ENCODE data around the gene TXK.
"Not testable (repeated sequence)": the region's sequence is repeated elsewhere in the genome, so short reads cannot be mapped to it uniquely, and the experiment has no call there.

Gene TXK

DNA sequence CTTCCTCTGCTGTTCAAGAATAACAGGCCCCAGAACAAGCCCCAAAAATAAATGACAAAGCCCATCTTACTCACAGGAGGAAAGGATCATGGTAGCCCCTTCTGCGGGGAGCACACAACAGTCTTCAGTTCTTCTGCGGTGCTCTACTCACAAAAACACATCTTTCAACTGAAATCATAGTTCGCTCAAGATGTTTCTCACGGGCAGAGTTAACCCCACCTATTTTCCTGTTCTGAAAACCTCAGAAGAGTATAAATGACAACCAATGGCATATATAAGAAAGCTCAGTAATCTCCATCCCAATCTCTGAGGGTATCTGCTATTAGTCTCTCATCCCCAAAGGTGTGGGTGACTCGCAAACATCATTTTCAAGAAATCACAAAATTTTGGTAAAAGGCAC lies at the start of gene TXK:
Gene TXK, minus strand, starts transcription at position 170 of the 400 bp plus-strand sequence. Its CDS starts 80 bp downstream, at position 90.
- no peak for DNase-seq
- intact Hi-C loops (cut with DNase I) = no loop called here

DNA sequence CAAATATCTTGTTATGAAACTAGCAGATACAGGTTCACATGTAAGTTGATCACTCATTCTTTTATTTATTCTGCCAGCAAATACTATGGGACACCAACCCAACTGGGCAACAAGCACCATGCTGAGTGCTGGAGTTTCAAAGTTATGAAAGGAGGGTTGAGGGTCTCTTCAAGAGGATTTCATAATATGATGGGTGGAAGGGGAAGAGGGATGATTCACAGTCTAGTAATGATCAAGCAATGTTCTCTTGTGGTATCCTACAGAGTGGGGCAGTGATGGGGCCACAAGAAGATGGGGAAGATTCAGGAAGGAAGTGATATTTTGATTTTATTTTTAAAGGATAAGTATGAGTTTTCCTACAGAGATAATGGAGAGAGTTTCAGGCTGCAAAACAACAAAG lies 46.2 kb upstream of the TXK start:
- no peak for DNase-seq
- intact Hi-C loops (cut with DNase I) = no loop called here

DNA sequence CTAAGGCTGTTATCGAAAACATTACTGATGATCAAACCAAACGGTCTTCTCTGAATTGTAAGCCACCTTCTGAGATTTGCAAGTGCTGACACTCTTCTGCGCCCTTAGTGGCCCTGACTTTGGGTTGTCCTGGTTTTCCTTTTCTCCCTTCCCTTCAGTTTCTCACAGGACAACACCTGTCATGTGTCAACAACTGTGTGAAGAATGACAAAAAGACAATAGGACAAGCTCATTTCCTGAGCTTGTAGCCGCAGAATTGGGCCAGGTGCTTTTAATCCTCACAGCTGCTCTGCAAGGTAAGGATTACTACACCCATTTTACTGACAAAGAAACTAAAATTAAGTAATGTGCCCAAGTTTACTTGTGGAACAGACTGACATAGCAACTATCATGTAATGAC lies 44.9 kb upstream of the TXK start:
- no peak for DNase-seq
- intact Hi-C loops (cut with DNase I) = no loop called here

DNA sequence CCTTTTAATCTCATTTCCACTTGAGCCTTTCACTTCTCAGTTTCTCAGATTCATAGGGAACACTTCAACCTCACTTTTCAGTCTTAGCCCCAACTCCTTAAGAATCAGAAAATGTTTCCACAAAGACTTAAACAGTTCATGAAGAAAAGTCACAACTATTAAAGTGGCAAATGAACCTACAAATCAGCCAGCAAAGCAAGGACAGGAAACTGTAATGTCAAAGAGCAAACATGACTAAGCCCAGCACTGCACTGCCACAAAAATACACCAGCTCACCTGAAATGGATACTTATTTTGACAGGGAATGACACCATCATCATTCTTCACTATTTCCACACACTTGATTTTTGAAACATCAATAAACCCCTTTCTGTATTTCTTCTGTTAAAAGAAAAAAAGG lies 41.8 kb upstream of the TXK start:
- intact Hi-C loops (cut with DNase I) = no loop called here
- DNase-seq = no peak

DNA sequence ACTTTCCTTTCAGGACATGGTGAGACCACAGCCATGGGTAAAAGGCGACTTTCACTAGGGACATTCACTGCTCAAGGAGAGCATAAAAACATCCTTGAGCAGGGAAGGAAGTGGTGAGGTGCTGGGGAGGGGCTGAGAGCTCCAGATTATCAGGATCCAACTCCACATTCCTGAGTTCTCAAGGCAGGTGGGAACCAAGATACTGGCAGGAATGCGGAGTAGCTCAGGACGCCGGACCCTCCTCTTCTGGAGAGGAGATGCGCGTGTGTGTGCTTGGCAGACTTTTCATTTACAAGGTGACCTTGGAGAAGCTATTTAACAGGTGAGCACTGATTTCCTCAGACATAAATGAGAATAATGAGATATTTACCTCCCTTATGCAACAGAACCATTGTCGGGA lies 41.3 kb upstream of the TXK start:
- no peak for DNase-seq
- intact Hi-C loops (cut with DNase I) = no loop called here

DNA sequence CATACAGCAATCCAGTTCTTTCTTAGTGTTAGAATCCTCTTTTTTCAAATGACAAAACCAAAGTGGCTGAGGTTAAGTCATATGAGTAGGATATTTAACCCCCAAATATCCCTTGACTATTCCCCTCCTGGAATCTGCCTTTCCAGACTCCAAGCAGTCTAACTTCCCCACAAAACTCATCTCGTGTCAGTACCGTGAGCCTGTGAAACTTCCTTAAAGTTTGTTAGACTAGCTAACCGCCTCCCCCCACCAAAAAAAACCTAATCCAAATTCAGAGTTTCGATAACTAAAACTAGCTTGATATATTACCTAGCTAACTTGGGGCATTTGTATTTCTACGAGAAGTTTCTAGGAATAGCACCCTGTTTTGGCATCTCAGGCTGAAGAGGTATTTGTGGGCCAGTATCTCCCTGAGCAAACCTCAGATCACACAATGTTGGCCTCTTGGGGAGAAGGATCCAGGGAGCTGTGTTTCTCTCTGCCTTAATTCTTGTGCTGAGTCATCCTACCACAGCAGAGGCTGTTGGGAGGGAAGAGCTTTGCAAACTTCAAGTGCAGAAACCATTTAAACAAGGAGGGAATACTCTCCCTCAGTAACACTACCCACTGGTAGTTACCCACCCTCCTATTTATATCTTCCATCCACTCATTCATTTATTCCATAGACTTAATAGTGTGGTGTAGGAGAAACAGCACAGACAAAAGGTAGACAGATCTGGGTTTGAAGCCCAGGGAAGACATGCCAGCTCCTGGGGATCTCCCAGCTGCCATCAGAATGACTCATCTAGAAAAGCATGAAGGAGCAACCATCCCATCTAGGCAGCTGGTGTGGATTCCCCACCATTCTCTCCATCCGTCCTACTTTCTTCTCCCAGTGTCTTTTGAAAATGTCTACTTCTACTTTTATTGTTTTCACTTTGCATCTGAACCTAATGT lies 39.3 kb upstream of the TXK start:
- DNase-seq = peak in 1 of 10 donors; percentile 11
- intact Hi-C loops (cut with DNase I) = no loop called here

DNA sequence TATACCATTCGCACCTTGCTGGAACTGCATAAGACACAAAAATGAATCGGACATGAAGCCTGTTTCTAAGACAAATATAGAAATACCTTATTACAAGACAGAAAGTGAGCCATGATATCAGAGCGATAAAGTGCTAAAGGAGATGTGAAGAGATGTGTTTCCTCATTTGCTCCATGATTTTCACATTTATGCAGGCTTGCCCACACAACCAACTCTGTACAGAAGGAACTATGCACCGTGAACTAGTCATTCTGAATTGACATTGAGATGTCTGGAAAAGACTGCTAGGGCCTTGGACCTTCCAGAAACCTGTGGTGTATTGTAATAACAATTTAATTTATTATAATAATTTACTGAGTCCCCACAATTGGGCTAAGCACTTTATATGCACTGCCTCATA lies 38.6 kb upstream of the TXK start:
- intact Hi-C loops (cut with DNase I) = no loop called here
- DNase-seq = no peak

DNA sequence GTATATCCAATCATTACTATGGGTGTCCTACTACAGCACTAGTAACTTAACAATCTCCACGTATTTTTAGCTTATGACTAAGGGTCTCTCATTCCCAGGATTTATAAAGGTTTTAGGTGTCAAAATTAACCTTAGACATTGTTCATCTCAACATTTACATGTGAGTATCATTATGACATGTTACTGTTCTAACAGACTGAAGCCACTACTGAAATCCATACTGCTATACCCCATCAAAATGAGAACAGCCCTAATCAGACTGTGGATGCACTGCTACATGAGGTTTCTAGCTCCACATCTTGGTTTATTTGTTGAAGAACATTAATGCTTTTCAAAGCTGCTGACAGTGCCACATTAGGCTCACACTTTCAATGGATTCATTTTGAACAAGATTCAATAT lies 35.6 kb upstream of the TXK start:
- no peak for DNase-seq
- intact Hi-C loops (cut with DNase I) = no loop called here

DNA sequence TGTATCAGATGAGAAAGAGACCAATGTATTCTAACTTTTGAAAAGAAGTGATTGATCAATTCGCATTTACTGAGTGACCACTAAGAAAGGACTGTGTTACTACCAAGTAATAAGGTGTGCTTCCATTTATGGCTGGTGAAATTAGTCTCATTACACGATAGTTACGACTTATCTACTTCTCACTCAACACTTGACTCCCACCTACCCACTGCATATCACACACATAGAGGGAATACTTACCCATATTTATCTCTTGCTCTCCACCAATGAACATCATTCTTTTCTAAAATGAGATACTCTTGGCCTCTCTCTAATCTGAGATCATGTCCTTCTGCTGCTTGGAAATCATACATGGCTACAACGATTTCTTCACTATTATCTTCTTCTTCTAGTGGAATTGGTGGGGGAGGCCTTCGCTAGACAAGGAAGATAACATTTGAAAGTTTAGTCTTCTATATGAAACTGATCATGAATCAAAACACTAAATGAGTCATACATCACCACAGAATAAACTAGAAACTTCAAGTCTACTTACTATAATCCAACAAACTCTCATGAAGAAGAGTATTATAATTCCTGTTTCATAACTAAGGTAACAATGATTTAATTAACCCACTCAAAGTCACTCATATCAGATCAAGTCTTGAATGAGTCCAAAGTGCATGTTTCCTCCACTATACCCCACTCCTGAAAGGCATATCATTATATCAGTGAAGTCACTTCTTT lies 33.7 kb upstream of the TXK start:
- intact Hi-C loops (cut with DNase I) = no loop called here
- DNase-seq = no peak

DNA sequence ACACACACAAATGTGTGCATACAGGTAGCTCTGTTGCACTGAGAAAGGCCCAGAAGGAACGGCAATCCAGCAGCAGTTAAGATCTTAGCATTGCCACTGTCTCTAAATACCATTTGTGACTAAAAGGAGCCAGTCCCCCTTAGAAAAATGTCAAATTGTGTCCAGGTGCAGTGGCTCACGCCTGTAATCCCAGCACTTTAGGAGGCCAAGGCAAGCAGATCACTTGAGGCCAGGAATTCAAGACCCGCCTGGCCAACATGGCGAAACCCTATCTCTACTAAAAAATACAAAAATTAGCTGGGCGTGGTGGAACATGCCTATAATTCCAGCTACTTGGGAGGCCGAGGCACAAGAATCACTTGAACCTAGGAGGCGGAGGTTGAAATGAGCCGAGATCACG lies 30.5 kb upstream of the TXK start:
- DNase-seq; intact Hi-C loops (cut with DNase I): not testable (repeated sequence)

DNA sequence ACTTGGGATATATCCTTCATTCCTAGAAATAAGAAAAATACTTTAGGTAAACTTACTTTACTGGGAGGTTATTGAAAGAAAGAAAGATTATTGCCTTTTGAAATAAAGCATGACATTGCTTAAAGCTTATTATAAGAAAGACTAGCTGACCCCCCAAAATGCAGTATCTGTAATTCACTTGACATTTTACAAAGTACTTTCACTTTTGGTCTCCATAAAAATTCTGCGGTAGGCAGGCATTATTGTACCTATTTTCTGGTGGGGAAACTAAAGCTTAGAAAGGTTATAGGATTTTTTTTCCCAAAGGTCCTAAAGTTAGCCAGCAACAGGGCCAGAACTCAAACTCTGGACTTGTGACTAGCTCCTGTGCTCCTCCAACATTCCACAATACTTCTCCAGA lies 29.7 kb upstream of the TXK start:
- no peak for DNase-seq
- intact Hi-C loops (cut with DNase I) = no loop called here

DNA sequence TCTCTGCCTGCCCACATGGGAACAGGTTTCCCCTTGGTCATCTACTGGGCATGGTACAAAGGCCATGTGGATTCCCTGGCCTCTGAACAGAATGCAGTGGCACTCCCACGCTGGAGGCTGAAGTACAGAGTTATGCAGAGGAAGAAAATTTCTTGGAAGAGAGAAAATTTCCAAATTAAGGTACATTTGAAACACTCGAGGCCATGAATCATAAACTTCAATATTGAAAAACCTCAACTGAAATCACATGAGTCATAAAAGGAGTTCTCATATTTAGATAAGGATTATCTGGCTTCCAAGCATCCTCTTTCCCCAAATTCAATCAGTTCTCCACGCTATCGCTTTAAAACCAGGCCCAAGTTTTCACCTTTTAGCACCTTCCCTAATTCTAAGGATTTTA lies 28.1 kb upstream of the TXK start:
- intact Hi-C loops (cut with DNase I) = no loop called here
- DNase-seq = peak in 1 of 10 donors; percentile 21

DNA sequence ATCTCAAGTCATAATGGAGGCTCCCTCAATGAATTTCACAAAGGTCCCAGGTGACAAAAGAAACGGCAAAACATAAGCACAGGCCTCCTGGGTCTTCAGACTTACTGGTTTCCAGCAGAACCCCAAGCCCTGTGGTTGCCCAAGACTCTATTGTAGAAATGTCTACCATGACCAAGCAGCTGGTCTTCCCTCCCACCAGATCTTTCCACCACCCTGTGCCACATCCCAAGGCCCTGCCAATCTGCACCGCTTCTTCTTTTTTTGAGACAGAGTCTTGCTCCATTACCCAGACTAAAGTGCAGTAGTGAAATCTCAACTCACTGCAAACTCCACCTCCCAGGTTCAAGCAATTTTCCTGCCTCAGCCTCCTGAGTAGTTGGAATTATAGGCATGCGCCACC lies 23.2 kb upstream of the TXK start:
- intact Hi-C loops (cut with DNase I) = no loop called here
- DNase-seq = no peak

DNA sequence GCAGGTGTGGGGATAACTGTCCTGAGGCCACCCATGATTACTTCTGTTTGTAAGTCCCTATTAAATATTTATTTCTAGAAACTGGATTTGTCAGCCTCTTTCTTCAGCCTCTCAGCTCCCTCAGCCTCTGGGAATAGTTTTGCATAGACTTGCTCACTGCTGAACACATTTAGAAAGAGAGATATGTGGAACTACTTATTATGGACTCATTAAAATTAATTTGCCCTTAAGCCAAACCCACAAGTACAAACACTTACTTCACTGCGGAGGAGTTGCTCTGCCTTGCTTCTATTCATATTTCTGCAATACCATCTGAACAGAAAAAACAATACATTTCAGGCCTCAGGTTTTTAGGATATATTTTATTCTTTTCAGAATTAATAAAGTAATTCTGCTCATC lies 22.4 kb upstream of the TXK start:
- intact Hi-C loops (cut with DNase I) = no loop called here
- DNase-seq = no peak

DNA sequence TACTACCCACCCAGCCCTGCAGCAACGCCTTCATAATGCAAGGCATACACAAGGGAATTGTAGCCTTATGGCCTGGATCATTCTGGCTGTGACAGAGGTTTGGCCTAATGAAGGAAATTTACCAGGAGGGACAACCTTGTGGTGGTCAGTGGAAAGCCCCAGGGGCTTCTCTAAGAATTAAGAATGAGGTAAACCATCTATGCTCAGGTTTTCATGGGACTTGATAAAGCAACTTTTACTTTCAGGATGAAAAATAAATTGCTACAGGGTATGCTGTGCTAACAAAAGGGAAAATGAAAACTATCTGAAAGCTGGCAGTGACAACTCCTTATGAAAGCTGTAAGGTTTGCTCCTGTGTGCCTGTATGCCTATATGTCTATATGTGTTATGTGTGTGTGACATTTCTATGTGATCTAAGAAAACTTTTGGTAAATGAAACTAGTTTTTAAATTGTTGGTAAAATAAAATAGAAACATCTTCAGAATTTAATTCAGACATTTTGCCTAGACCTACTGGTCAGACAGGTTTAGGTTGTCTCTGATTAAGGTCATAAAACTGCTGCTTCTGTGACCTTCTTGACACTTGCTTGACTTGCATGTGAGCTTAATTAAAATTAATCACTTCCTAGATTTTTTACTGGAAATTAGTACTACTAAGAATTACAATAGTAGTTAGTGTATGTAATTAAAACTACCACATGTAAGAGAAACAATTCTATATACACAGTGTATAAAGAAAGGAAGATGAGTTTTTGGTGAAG lies 19.9 kb upstream of the TXK start:
- intact Hi-C loops (cut with DNase I) = no loop called here
- DNase-seq = no peak

DNA sequence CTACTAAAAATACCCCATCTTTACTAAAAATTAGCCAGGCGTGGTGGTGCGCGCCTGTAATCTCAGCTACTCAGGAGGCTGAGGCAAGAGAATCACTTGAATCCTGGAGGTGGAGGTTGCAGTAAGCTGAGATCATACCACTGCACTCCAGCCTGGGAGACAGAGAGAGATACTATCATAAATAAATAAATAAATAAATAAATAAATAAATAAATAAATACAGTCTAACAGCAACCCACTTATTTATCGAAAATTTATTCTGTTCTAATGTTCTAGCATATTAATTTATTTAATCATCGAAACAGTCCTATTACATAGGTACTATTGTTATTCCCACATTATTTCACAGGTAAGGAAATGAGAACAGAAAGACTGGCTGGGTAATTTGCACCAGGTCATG lies 18.2 kb upstream of the TXK start:
- DNase-seq = no peak
- intact Hi-C loops (cut with DNase I) = no loop called here

DNA sequence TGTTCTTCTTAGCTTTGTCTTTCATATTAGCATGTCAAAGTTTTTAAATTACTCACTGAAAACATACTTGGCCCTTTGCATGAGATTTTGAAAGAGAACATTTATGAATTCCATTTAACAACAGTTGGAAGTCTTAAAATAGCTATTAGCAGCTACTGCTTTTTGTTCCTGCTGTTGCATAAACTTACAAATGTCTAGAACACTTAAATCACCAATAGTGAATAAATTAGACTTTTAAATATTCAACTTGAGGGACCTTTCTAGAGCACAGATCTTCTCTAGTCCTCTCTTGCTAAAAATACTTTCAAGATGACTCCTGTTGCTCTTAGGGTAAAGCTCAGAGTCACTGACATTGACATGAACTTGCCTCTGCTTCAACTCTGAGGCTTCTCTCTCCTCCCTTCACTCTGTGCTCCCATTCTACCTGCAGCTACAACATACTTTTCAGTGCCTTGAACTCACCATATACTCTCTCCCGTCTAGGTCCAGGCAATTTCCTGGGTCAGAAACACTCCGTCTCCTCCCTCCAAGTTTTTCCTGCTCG lies 15.8 kb upstream of the TXK start:
- intact Hi-C loops (cut with DNase I) = loop anchor here (10.0 kb wide), 1 partner anchor 145 kb away; no protein-coding TSS in a partner anchor
- no peak for DNase-seq

DNA sequence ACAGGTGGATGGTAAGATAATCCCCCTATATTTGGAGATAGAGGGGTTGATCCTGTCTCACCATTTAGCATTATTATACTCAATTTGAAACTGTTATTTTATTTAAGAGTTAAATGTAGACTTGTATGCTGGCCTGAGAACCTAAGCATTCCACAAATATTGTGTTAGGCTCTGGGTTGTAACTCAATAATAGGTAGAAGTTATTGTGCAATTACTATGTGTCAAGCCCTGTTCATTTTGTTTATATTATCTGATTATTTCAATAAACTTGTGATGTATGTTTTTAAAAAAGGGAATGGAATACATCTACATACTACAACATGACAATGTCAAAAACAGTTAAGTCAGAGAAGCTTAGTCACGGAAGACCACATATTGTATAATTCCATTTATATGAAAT lies 13.6 kb upstream of the TXK start:
- intact Hi-C loops (cut with DNase I) = loop anchor here (10.0 kb wide), 1 partner anchor 143 kb away; no protein-coding TSS in a partner anchor
- DNase-seq = no peak

DNA sequence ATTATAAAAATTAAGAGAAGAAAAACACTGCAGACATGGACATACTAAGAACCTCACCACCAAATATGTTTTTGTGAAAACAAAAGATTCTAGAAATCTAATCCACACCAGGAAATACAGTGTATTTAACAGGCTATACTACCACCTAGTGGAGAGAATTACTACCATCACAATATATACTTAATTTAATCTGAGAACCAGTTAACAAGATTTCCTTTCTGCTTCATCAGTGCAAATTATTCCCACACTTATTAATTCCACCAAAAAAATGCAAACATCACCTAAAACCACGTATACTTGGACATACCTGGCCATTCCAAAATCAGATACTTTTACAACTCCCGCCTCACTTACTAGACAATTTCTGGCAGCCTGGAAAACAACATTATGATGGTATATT lies 7.0 kb upstream of the TXK start:
- no peak for DNase-seq

DNA sequence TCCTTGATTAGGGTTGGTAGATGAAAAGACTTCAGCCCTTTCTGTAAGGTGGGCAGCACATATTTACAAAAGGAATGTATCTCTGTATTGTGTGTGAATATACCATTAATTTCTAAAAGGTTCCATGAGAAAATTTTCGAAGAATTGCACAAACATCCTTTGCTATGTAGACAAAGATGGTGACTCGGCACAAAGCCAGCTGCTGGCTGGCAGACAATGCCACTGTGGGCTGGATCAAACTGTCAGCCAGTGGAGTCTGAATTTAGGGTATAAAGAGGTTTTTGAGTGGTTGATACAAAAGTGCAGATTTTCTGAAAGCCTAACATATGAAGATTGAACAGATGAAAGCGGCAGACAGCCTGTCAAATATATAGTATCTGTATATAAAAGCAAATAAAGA lies 5.6 kb upstream of the TXK start:
- peak in 5 of 10 donors; percentile 23 to 74 (median 25) for DNase-seq
- intact Hi-C loops (cut with DNase I) = loop anchor here (10.0 kb wide), 1 partner anchor 135 kb away; no protein-coding TSS in a partner anchor

More for the DNA sequence above, 7.0 kb upstream of the TXK start:
- intact Hi-C loops (cut with DNase I) = loop anchor here (10.0 kb wide), 1 partner anchor 136 kb away; no protein-coding TSS in a partner anchor

DNA sequence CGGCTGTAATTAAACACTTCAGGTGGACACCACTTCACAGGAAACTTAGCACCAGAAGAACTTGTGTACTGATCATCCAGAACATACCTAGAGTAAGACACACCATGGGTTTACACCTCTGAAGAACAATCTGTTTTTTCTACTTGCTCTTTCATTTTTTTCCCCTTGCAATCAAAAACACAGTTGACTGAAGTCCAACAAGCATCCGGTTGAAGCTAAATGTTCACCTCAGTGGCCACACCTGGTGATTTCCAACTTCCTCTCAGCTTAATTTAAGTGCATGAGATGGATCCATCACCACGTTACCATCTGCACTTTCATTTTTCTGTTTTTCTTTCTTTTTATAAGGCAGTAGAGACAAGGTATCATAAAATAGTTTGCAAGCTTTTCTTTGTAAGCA lies 4.9 kb upstream of the TXK start:
- DNase-seq = no peak
- intact Hi-C loops (cut with DNase I) = no loop called here
